MM.1S (cell line): ENCODE measurements around the gene B4GALNT3.

ENCODE experiments used
- DNase-seq: peaks from one replicate; pipeline ENCODE4 v3.0.0-alpha.2; 2015
- H2AFZ ChIP-seq: fragments of 300-600 bp; sonication (generic); 2 replicates; pipeline ENCODE4 v1.6.0; 2016; ENCODE audit warnings: antibody characterized with exemption, low read length
- H3F3A ChIP-seq: fragments of 300-600 bp; sonication (generic); 2 replicates; pipeline ENCODE4 v1.6.1; 2016; ENCODE audit warnings: mild to moderate bottlenecking, antibody characterized with exemption, low read length, moderate library complexity, mixed read lengths; ENCODE audit not compliant: insufficient read depth
- H3K27ac ChIP-seq: fragments of 300-600 bp; sonication (generic); 2 replicates; pipeline ENCODE4 v1.5.1; 2016; ENCODE audit warnings: mild to moderate bottlenecking, low read length
- H3K27me3 ChIP-seq: fragments of 300-600 bp; sonication (generic); replicated peaks from 2 replicates; pipeline ENCODE4 v1.6.0; 2016; ENCODE audit warnings: low read length; ENCODE audit not compliant: insufficient read depth
- H3K36me3 ChIP-seq: fragments of 300-600 bp; sonication (generic); replicated peaks from 2 replicates; pipeline ENCODE4 v1.6.1; 2016; ENCODE audit warnings: mild to moderate bottlenecking, low read length, mixed read lengths; ENCODE audit not compliant: insufficient read depth
- H3K4me1 ChIP-seq: fragments of 300-600 bp; sonication (generic); 2 replicates; pipeline ENCODE4 v1.6.1; 2016; ENCODE audit warnings: low read length, mixed read lengths
- H3K4me2 ChIP-seq: fragments of 300-600 bp; sonication (generic); 2 replicates; pipeline ENCODE4 v1.6.0; 2016; ENCODE audit warnings: low read depth, low read length
- H3K4me3 ChIP-seq: fragments of 300-600 bp; sonication (generic); 2 replicates; pipeline ENCODE4 v1.5.1; 2016; ENCODE audit warnings: low read length, mixed read lengths
- H3K79me2 ChIP-seq: fragments of 300-600 bp; sonication (generic); 2 replicates; pipeline ENCODE4 v1.6.1; 2016; ENCODE audit warnings: mixed run types, low read length, mixed read lengths
- H3K9ac ChIP-seq: fragments of 300-600 bp; sonication (generic); 2 replicates; pipeline ENCODE4 v1.6.1; 2016; ENCODE audit warnings: low read length, mixed read lengths
- H3K9me2 ChIP-seq: fragments of 300-600 bp; sonication (generic); replicated peaks from 2 replicates; pipeline ENCODE4 v1.6.1; 2016; ENCODE audit warnings: mild to moderate bottlenecking, low read length, mixed read lengths; ENCODE audit not compliant: insufficient read depth
- H3K9me3 ChIP-seq: fragments of 300-600 bp; sonication (generic); replicated peaks from 2 replicates; pipeline ENCODE4 v1.6.1; 2016; ENCODE audit warnings: mild to moderate bottlenecking, low read length, mixed read lengths; ENCODE audit not compliant: insufficient read depth
- H4K20me1 ChIP-seq: fragments of 300-600 bp; sonication (generic); 2 replicates; pipeline ENCODE4 v1.6.1; 2016; ENCODE audit warnings: mild to moderate bottlenecking, low read length, moderate library complexity, mixed read lengths; ENCODE audit not compliant: insufficient read depth
- CTCF ChIP-seq: fragments of 300-600 bp; sonication (generic); IDR thresholded peaks from 2 replicates; pipeline ENCODE4 v1.5.1; 2016; ENCODE audit warnings: antibody characterized with exemption, low read length, mixed read lengths
- EZH2 ChIP-seq: fragments of 300-600 bp; sonication (generic); optimal IDR thresholded peaks from 2 replicates; pipeline ENCODE3; 2017; ENCODE audit warnings: low read depth, mild to moderate bottlenecking, antibody characterized with exemption, low read length, mixed read lengths
- EZH2phosphoT487 ChIP-seq: fragments of 300-600 bp; sonication (generic); IDR thresholded peaks from 2 replicates; pipeline ENCODE4 v1.6.1; 2018; ENCODE audit warnings: antibody characterized with exemption, low read length

The B4GALNT3 gene

DNA sequence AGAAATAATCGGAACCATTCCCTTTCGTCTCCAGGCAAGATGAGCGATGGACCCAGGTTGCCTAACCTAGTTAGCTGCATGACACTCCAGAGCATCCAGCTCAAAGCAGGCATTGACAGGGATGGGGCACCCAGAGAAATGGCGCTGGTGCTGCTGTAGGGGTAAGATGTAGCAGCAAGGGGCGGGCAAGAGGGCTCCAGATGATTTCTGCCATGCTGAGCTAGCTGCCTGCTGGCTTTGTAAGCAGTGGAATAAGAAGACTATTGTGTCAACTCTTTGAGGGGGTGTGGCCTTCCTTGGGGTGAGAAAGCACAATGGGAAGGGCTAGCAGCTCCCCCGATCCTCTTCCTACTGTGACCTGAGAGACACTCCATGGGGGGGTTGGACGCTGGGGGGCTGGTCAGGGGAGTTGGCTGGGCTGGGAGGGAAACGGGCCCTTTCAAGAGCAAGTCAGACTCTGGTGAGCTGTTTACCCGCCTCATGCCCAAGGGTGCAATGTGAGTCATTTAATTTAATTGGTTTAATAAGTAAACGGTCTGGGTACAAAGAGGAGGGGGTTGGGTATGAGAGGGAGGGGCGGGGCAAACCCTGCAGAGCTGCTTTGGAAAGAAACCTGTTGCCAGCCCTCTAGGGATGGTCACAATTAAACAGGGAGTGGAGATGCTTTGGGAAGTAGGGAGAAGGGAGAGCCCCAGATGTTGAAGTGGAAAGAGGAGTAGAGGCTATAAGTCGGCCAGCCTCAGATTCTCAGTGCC, 50.5 kb downstream of the B4GALNT3 start:
- Histone ChIP-seq H3K27ac (no peak overlapping the region), H3K9me3 (no peaks in the 10 kb centered on the region), H3K79me2 (no peaks in the 10 kb centered on the region), H3K27me3 (no peaks in the 10 kb centered on the region), H3K4me3 (no peak overlapping the region), H3K4me2 (no peak overlapping the region), H3K9ac (no peak overlapping the region), H2AFZ (no peak overlapping the region), H3K9me2 (no peaks in the 10 kb centered on the region), H3K36me3 (no peaks in the 10 kb centered on the region), H3F3A (no peaks in the 10 kb centered on the region), H3K4me1 (no peaks in the 10 kb centered on the region), H4K20me1 (no peaks in the 10 kb centered on the region)
- DNase-seq = no peak
- TF ChIP-seq EZH2phosphoT487 (no peak), EZH2 (no peak), CTCF (no peak)

DNA sequence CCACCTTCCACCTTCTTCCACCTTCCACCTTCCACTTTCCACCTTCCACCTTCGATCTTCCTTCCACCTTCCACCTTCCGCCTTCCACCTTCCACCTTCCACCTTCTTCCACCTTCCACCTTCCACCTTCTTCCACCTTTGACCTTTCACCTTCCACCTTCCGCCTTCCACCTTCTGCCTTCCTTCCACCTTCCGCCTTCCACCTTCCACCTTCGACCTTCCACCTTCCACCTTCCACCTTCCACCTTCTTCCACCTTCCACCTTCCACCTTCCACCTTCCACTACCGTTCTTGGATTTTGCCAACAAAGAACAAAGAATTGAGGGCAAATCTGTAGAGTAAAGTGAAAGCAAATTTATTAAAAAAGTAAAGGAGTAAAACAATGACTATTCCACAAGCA, 53.2 kb downstream of the B4GALNT3 start:
- no peak for DNase-seq
- H3K9me3 ChIP-seq = no peaks in the 10 kb centered on the region
- H2AFZ ChIP-seq = no peak overlapping the region
- H3K4me2 ChIP-seq = no peak overlapping the region
- no peaks in the 10 kb centered on the region for H3K79me2 ChIP-seq
- no peak overlapping the region for H3K27ac ChIP-seq
- no peaks in the 10 kb centered on the region for H3K36me3 ChIP-seq
- no peak overlapping the region for H3K4me3 ChIP-seq
- H3K9me2 ChIP-seq = no peaks in the 10 kb centered on the region
- no peak overlapping the region for H3K9ac ChIP-seq
- peaks cover 19% of the 10 kb centered on the region; the same call in 1 of the 2 replicates for H3K27me3 ChIP-seq
- H4K20me1 ChIP-seq = no peaks in the 10 kb centered on the region
- H3F3A ChIP-seq = no peaks in the 10 kb centered on the region
- H3K4me1 ChIP-seq = no peaks in the 10 kb centered on the region
- TF ChIP-seq EZH2 (no peak), CTCF (no peak), EZH2phosphoT487 (no peak)

DNA sequence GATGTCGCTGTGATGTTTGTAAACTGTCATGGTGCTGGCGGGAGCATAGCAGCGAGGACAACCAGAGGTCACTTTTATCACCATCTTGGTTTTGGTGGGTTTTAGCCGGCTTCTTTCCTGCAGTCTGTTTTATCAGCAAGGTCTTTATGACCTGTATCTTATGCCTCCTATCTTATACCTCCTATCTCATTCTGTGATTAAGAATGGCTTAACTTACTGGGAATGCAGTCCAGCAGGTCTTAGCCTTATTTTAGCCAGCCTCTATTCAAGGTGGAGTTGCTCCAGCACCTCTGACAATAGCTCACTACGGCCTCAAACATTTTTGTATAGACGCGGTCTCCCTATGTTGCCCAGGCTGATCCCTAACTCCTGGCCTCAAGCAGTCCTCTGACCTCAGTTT, 53.7 kb downstream of the B4GALNT3 start:
- no peaks in the 10 kb centered on the region for H3K4me1 ChIP-seq
- H3K9me2 ChIP-seq = no peaks in the 10 kb centered on the region
- H3K27me3 ChIP-seq = peaks cover 21% of the 10 kb centered on the region; the same call in 1 of the 2 replicates
- no peak overlapping the region for H3K27ac ChIP-seq
- H3K4me2 ChIP-seq = no peak overlapping the region
- H3K79me2 ChIP-seq = no peaks in the 10 kb centered on the region
- DNase-seq = no peak
- H3F3A ChIP-seq = no peaks in the 10 kb centered on the region
- no peaks in the 10 kb centered on the region for H3K36me3 ChIP-seq
- no peak overlapping the region for H2AFZ ChIP-seq
- H4K20me1 ChIP-seq = no peaks in the 10 kb centered on the region
- H3K4me3 ChIP-seq = no peak overlapping the region
- no peak for TF ChIP-seq EZH2phosphoT487
- no peak for TF ChIP-seq EZH2
- TF ChIP-seq CTCF = no peak
- no peaks in the 10 kb centered on the region for H3K9me3 ChIP-seq
- H3K9ac ChIP-seq = no peak overlapping the region
